CD14-positive monocyte (primary cell): ENCODE data around the gene SCN10A. TPM values are rescaled to one million over a fixed set of nuclear protein-coding genes. Genes with fewer than 3 reads are reported as not detected.

Experiments
- DNase-seq, 3 donors: peaks; one replicate each; pipeline ENCODE4 v3.0.0-alpha.2; 2011 to 2022
- H2AFZ ChIP-seq: 2 replicates; pipeline ENCODE4 v1.6.0; 2012; ENCODE audit warnings: mild to moderate bottlenecking, low read depth, low read length, inconsistent platforms; ENCODE audit not compliant: insufficient read depth, poor library complexity, severe bottlenecking
- H3K27ac ChIP-seq, 2 donors: 1 replicate in 1 of 2; 2 replicates in 1 of 2; pipeline ENCODE4 v1.5.1; 2012 to 2013; ENCODE audit warnings: low read length in 2 of 2, control low read depth in 1 of 2, inconsistent platforms in 1 of 2, low read depth in 1 of 2, mild to moderate bottlenecking in 1 of 2
- H3K27me3 ChIP-seq, 2 donors: one replicate each; pipeline versions ENCODE4 v1.6.0 to v1.6.1; 2011 to 2013; ENCODE audit warnings: low read length in 2 of 2; ENCODE audit not compliant: control insufficient read depth in 2 of 2, insufficient read depth in 2 of 2
- H3K36me3 ChIP-seq, 2 donors: replicated peaks in 1 of 2; 1 replicate in 1 of 2; 2 replicates in 1 of 2; pipeline versions ENCODE4 v1.5.1 to v1.6.1; 2012 to 2013; ENCODE audit warnings: low read length in 2 of 2, control low read depth in 1 of 2, inconsistent platforms in 1 of 2, mild to moderate bottlenecking in 1 of 2; ENCODE audit not compliant: insufficient read depth in 2 of 2, control insufficient read depth in 1 of 2
- H3K4me1 ChIP-seq, 2 donors: 1 replicate in 1 of 2; 2 replicates in 1 of 2; pipeline versions ENCODE4 v1.5.1 to v1.6.1; 2012 to 2013; ENCODE audit warnings: low read length in 2 of 2, control low read depth in 1 of 2, inconsistent platforms in 1 of 2, mild to moderate bottlenecking in 1 of 2, moderate library complexity in 1 of 2; ENCODE audit not compliant: insufficient read depth in 2 of 2, control insufficient read depth in 1 of 2
- H3K4me2 ChIP-seq: replicated peaks from 2 replicates; pipeline ENCODE3; 2012; ENCODE audit warnings: low read length, moderate library complexity, mild to moderate bottlenecking; ENCODE audit not compliant: poor library complexity, severe bottlenecking; ENCODE audit errors: extremely low read depth
- H3K4me3 ChIP-seq, 3 experiments: fragments of 200-600 bp in 1 of 3; sonication (generic) in 1 of 3; replicated peaks in 1 of 3; 1 replicate in 2 of 3; 2 replicates in 1 of 3; pipeline ENCODE4 v1.5.1; 2011 to 2013; ENCODE audit warnings: low read length in 3 of 3, mild to moderate bottlenecking in 3 of 3, control low read depth in 2 of 3, low read depth in 2 of 3, inconsistent platforms in 1 of 3, moderate library complexity in 1 of 3
- H3K79me2 ChIP-seq: 2 replicates; pipeline ENCODE4 v1.6.0; 2012; ENCODE audit warnings: mild to moderate bottlenecking, control low read depth, inconsistent platforms, low read length, moderate library complexity; ENCODE audit not compliant: insufficient read depth
- H3K9ac ChIP-seq: 2 replicates; pipeline ENCODE4 v1.6.0; 2017; ENCODE audit warnings: low read length, mild to moderate bottlenecking; ENCODE audit not compliant: insufficient read depth, poor library complexity, severe bottlenecking
- H3K9me3 ChIP-seq, 2 donors: replicated peaks in 1 of 2; 1 replicate in 1 of 2; 2 replicates in 1 of 2; pipeline versions ENCODE4 v1.5.1 to v1.6.1; 2012 to 2013; ENCODE audit warnings: low read length in 2 of 2, control low read depth in 1 of 2; ENCODE audit not compliant: control insufficient read depth in 1 of 2, insufficient read depth in 1 of 2
- H4K20me1 ChIP-seq: 2 replicates; pipeline ENCODE4 v1.6.0; 2012; ENCODE audit warnings: mild to moderate bottlenecking, low read length, control low read depth, moderate library complexity; ENCODE audit not compliant: insufficient read depth
- H3K27ac Mint-ChIP-seq, 7 donors: one replicate each; pipeline ENCODE4 v1.8.0; 2020; ENCODE audit warnings: mild to moderate bottlenecking in 7 of 7, mixed read lengths in 7 of 7, moderate library complexity in 6 of 7, inconsistent platforms in 2 of 7
- H3K27me3 Mint-ChIP-seq, 3 donors: one replicate each; pipeline ENCODE4 v1.8.0; 2021 to 2022; ENCODE audit warnings: low read depth in 3 of 3, mild to moderate bottlenecking in 3 of 3, mixed read lengths in 3 of 3, moderate library complexity in 3 of 3, inconsistent platforms in 1 of 3
- H3K36me3 Mint-ChIP-seq, 2 donors: one replicate each; pipeline ENCODE4 v1.8.0; 2020; ENCODE audit warnings: mixed read lengths in 2 of 2, inconsistent platforms in 1 of 2, mild to moderate bottlenecking in 1 of 2
- H3K4me1 Mint-ChIP-seq: one replicate; pipeline ENCODE4 v1.8.0; 2020; ENCODE audit warnings: mild to moderate bottlenecking, mixed read lengths
- H3K4me3 Mint-ChIP-seq, 2 donors: one replicate each; pipeline ENCODE4 v1.8.0; 2020; ENCODE audit warnings: mild to moderate bottlenecking in 2 of 2, mixed read lengths in 2 of 2, moderate library complexity in 1 of 2
- H3K9me3 Mint-ChIP-seq, 7 donors: one replicate each; pipeline ENCODE4 v1.8.0; 2020 to 2022; ENCODE audit warnings: mixed read lengths in 7 of 7, mild to moderate bottlenecking in 6 of 7, moderate library complexity in 6 of 7, inconsistent platforms in 2 of 7
- WGBS: methylation state at CpG from one replicate; pipeline ENCODE4 v1.1.5; 2013; ENCODE audit warnings: missing lambda C conversion rate; ENCODE audit not compliant: insufficient coverage; 5-methylcytosine and 5-hydroxymethylcytosine counted together
- intact Hi-C, 2 donors: fragments of 100-400 bp; cut with micrococcal nuclease; formaldehyde crosslinking; loops; one replicate each; pipeline versions ENCODE4 v1.15.0 to v1.15.1; 2023
- polyA plus RNA-seq, 3 donors: library from polyadenylated mRNA; depleted of rRNA in 1 of 3; unstranded in 2 of 3; stranded (reverse) in 1 of 3; fragments of 300-500 nt in 2 of 3; fragments of >200 nt in 1 of 3; fragmentation: Illumina TruSeq in 2 of 3; gene quantifications; 1 replicate in 2 of 3; 2 replicates in 1 of 3; pipeline ENCODE4 v1.2.3, GENCODE V29; 2012 to 2021
- TF ChIP-seq, protein P1 (sequence below): fragments of 200-600 bp; IDR thresholded peaks from one replicate; pipeline ENCODE4 v1.8.0; 2022; ENCODE audit warnings: antibody characterized with exemption, mild to moderate bottlenecking

SCN10A gene
- polyA plus RNA-seq, 3 donors = not detected

GRCh38 chr3:38746641-38747040 is 69.4 kb downstream of the SCN10A start:
- intact Hi-C loops = no loop called here

DNA sequence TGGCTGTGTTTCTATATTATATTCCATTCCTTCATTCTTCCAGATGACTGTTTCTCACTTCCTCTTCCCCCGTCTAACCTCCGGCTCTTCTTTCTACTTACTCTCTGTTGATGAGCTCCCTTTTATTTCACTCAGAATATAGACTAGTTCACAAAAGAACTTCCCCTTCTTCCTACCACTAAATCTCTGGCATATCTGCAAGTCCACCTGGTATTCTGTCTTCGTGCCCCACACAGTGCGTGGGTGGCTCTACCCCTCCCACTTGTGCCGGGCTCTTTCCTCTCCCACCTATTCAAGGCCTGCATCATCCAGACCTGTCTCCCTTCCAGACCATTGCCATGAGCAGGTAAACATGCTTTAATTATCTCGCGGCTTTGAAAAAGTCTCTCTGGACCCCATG is 73.0 kb downstream of the SCN10A start:
- intact Hi-C loops = no loop called here
- no peak overlapping the region for H3K27ac Mint-ChIP-seq
- Histone ChIP-seq H3K9ac (no peak overlapping the region), H3K4me3 (no peak overlapping the region), H3K36me3 (no peaks in the 10 kb centered on the region), H3K4me2 (no peak overlapping the region), H2AFZ (no peak overlapping the region), H3K79me2 (no peaks in the 10 kb centered on the region), H3K27me3 (no peaks in the 10 kb centered on the region), H4K20me1 (no peaks in the 10 kb centered on the region), H3K27ac (no peak overlapping the region), H3K9me3 (no peaks in the 10 kb centered on the region), H3K4me1 (no peaks in the 10 kb centered on the region)
- no peaks in the 10 kb centered on the region for H3K9me3 Mint-ChIP-seq
- H3K36me3 Mint-ChIP-seq = no peaks in the 10 kb centered on the region
- DNase-seq = no peak
- H3K27me3 Mint-ChIP-seq = peaks cover 0 to 3% (median 3%) of the 10 kb centered on the region in 3 donors
- TF ChIP-seq, protein P1, sequence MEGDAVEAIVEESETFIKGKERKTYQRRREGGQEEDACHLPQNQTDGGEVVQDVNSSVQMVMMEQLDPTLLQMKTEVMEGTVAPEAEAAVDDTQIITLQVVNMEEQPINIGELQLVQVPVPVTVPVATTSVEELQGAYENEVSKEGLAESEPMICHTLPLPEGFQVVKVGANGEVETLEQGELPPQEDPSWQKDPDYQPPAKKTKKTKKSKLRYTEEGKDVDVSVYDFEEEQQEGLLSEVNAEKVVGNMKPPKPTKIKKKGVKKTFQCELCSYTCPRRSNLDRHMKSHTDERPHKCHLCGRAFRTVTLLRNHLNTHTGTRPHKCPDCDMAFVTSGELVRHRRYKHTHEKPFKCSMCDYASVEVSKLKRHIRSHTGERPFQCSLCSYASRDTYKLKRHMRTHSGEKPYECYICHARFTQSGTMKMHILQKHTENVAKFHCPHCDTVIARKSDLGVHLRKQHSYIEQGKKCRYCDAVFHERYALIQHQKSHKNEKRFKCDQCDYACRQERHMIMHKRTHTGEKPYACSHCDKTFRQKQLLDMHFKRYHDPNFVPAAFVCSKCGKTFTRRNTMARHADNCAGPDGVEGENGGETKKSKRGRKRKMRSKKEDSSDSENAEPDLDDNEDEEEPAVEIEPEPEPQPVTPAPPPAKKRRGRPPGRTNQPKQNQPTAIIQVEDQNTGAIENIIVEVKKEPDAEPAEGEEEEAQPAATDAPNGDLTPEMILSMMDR = no peak
- H3K4me3 Mint-ChIP-seq = no peak overlapping the region
- 30% methylated on average over 7 of the region's 7 CpGs for WGBS
- H3K4me1 Mint-ChIP-seq = peaks cover 5% of the 10 kb centered on the region

More at GRCh38 chr3:38746641-38747040, 69.4 kb downstream of the SCN10A start:
- no peak for DNase-seq
- TF ChIP-seq, protein P1 = no peak
- no peak overlapping the region for H3K27ac ChIP-seq
- H3K9ac ChIP-seq = no peak overlapping the region
- H3K4me2 ChIP-seq = no peak overlapping the region
- no peaks in the 10 kb centered on the region for H3K36me3 ChIP-seq
- Mint-ChIP-seq H3K4me1 (peaks cover 5% of the 10 kb centered on the region), H3K4me3 (no peak overlapping the region), H3K36me3 (no peaks in the 10 kb centered on the region), H3K9me3 (no peaks in the 10 kb centered on the region), H3K27ac (no peak overlapping the region), H3K27me3 (peaks cover 0 to 3% (median 2%) of the 10 kb centered on the region in 3 donors)
- H3K4me3 ChIP-seq = no peak overlapping the region
- no peak overlapping the region for H2AFZ ChIP-seq
- H3K9me3 ChIP-seq = no peaks in the 10 kb centered on the region
- H3K79me2 ChIP-seq = no peaks in the 10 kb centered on the region
- H3K4me1 ChIP-seq = no peaks in the 10 kb centered on the region
- no peaks in the 10 kb centered on the region for H3K27me3 ChIP-seq
- H4K20me1 ChIP-seq = no peaks in the 10 kb centered on the region
- WGBS = no CpG with 5 or more reads among the region's 1 CpG
